HG03060 (cell line): ENCODE results near the gene MICAL1.

Source experiments
- ATAC-seq: cut with Tn5 transposase; IDR thresholded peaks from one replicate; pipeline ENCODE4 v1.9.1; 2021; ENCODE audit warnings: low read depth, moderate number of reproducible peaks; ENCODE audit not compliant: unreplicated experiment

Gene MICAL1

GRCh38 chr6:109454496-109455436 is 806 bp downstream of the MICAL1 start:
- no peak for ATAC-seq

DNA sequence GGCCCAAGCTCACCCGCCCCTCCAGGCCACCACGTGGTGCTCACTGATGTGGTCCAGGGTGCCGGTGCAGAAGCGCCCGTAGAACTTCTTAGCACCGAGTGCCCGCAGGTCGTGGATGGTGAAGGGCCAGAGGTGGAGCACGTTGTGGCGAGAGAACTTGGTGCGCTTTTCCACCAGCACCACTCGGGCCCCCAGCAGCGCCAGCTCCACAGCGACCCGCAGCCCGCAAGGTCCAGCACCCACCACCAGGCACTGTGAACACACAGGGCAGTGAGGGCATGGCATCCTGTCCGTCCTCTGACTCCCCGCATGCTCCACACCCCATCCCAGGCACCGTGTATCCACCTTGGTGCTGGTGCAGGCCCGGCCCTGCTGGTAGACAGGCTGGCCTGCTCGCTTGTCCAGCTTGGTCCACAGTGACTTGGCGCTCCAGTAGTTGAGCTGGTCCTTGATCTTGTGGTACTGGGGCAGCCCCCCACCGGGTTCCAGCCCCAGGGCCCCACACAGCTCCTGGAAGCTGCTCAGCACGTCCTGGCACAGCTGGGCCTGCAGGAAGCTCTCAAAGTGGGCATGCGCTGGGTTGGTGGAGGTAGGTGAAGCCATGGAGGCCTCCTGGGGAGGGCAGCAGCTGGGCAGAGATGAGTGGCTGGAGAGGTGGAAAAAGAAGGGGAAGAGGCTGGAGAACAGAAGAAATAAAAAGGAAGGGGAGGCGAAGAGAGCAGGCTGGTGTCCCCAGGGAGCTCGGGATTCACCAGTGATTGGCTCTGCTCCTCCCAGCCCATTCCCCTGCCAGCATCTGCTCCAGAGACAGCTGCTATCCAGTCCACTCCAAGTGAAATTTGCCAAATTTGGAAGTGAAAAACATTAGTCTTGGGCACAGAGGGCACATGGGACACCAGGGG is 1.7 kb downstream of the MICAL1 start:
- ATAC-seq: no peak

GRCh38 chr6:109453156-109453555 is 2.4 kb downstream of the MICAL1 start:
- no peak for ATAC-seq

GRCh38 chr6:109452181-109452580 is 3.4 kb downstream of the MICAL1 start:
- ATAC-seq: no peak

DNA sequence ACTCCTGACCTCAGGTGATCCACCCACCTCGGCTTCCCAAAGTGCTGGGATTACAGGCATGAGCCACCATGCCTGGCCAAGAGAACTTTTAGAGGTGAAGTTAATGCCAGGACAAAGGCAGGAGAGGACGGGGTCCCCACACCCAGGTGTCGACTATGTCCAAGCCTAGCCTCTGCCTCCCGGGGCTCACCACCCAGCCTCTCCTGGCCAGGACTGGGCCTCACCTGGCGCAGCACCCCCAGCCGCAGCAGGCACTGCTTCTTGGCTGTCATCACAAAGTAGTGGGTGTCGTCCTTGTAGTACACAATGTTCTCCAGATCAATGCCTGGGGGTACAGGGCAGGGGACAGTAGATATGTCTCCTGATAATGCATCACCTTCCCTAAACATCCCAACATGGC is 4.2 kb downstream of the MICAL1 start:
- no peak for ATAC-seq

- ATAC-seq: no peak
Measured at GRCh38 chr6:109450801-109451200, 4.8 kb downstream of the MICAL1 start.

- ATAC-seq: no peak
Measured at GRCh38 chr6:109449795-109450673, 5.5 kb downstream of the MICAL1 start.

DNA sequence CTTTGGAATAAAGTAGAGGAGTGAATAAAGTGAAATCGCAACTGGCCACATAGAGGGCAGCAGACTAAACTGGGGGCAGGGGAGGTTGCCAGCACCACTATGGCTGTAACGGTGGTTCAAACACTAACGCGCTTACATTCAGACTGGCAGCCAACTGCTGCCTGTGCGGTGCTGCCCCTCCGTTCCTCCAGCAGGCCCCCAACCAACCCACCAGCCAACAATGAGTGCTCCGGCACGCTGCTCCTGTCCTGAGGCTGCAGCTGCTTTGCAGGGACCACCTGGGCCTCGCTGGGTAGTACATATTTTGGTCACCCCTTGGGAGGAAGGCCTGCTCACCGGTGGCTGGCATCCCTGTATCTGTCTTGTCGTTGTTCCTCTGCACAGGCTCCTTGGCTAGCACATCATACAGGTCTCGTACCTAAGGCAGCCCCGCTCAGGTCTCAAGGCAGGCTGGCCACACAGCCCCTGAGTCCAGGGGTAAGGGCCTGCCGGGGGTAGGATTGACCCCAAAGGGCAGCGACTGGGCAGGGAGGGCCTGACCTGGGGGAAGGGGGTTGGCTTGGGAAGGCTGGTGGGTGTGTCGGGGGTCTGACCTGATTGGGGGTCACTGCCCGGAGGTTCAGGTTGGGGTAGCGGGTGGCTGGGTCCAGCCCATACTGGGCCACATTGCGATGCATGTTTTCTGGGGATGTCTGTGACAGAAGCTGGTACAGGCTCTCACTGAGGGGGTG is 6.3 kb downstream of the MICAL1 start:
- ATAC-seq: no peak

DNA sequence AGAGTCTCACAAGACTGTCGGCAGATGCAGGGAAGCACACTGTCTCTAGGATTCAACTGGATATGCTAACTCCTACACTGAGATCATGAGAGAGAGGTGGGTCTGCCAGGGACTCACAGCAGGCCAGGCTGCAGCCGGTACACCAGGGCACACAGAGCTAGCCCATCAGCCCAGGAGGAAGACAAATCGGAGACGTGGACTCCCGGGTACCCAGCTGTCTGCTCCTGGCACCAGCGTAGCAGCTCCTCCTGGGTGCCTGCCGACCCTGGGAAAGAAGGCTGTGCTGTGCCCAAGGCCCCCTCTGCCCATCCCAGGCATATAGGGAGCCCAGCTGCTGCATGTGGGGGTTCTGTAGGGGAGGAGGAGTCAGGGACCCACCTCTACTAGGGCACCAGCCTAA is 7.0 kb downstream of the MICAL1 start:
- no peak for ATAC-seq

DNA sequence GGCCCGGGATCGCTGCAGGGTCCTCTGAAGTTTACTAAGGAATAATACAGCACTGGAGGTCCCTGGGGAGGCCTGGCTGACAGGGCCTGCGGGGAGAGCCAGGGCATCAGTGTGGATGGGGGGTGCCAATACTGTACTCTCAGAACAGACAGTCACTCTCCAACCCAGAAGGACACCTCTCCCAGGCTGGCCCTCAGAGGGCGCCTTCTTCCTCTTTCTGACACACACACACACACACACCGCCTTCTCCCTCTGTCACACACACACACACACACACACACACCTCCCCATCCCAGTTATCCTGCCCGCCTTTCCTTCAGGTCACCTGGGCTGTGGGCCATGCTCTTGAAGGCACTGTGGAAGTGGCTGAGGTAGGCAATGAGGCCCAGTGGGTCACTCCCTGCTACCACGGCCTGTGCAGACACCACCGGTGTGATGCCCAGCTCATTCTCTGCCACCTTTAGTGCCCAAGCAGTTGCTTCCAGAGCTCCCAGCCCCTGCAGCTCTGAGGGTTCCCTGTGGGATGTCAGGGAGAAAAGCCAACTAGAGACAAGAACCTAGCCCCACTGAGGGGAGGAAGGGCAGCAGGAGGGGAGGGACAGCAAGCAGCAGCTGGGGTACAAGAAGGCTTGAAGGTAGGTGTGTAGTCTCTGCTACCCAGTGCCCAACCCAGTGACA is 7.6 kb downstream of the MICAL1 start:
- ATAC-seq: no peak

GRCh38 chr6:109447087-109447486 is 8.5 kb downstream of the MICAL1 start:
- ATAC-seq: no peak

- no peak for ATAC-seq
Measured at GRCh38 chr6:109446541-109446940, 9.0 kb downstream of the MICAL1 start.

DNA sequence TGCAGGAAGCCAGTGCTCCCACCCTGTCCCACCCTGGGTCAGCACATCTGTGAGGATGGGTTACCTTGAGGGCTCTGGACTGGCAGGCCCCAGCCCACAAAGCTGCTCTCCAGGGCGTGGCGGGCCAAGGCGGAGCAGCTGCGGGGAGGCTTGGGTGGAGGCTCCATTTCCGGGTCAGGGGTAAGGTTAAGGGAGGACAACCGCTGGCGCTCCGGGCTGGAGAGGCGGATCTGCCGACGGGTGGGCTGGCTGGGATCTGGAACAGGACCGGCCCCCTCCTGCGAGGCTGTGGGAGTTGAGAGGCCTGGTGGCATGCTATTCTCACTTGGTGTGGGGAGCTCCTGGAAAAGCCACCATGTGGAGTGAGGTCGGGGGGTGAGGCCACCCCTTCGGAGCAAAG is 9.5 kb downstream of the MICAL1 start:
- no peak for ATAC-seq

GRCh38 chr6:109445382-109445781 is 10.2 kb downstream of the MICAL1 start:
- ATAC-seq: no peak

GRCh38 chr6:109443425-109443950 is 12.1 kb downstream of the MICAL1 start:
- ATAC-seq: no peak

DNA sequence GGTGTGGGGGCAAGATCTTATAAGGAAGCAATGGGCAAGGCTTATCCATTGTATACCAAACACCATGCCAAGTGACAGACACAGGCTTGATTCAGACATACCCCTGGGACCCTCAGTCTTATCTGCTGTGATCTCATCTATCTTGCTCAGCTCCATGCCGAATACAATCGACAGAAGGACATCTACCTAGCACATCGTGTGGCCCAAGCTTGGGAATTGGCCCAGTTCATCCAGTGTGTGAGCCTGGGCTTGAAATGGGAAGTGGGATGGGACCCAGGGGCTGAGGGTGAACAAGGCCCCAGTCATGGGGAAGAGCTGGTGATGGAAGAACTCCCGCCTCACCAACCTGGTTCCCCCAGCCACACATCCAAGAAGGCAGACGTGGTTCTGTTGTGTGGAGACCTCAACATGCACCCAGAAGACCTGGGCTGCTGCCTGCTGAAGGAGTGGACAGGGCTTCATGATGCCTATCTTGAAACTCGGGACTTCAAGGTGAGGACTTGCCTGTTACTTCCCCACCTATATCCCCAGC is 13.1 kb downstream of the MICAL1 start:
- ATAC-seq: no peak

DNA sequence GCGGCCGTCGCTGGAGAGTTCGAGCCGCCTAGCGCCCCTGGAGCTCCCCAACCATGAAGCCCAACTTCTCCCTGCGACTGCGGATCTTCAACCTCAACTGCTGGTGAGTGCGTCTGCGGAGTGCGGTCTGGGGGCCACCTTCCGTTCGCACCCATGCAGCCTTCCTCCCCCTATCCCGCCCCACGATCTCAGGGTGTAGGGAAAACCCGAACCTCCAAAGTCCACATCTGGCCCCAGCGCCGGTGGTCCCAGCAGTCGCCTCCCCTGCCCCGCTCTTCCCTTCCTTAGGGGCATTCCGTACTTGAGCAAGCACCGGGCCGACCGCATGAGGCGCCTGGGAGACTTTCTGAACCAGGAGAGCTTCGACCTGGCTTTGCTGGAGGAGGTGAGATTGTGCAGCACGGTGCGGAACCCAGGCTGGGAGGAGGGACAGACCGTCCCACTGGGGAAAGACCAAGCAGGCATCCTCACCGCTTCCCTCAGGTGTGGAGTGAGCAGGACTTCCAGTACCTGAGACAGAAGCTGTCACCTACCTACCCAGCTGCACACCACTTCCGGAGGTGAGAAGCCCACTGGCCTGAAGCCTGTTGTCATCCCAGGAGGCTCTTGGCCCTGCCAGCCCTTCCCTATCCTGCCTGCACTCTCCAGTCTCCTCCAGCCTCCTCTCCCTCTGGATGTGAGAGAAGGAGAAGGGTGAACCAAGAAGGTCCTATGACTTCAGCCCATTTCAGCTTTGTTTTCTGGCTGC is 14.3 kb downstream of the MICAL1 start:
- ATAC-seq: no peak
